DND-41 (cell line): ENCODE measurements around the gene ITLN2.
A peak's percentile ranks its signal among the peaks of the same experiment; 100 is the strongest.

ENCODE experiments used
- ATAC-seq: fragments of 200-7000 bp; cut with Tn5 transposase; 3 replicates; pipeline ENCODE4 v1.9.1; 2021; ENCODE audit warnings: low read depth; ENCODE audit not compliant: insufficient read depth
- DNase-seq: peaks from one replicate; pipeline ENCODE4 v3.0.0-alpha.2; 2020
- H2AFZ ChIP-seq: 2 replicates; pipeline ENCODE4 v1.6.0; 2012; ENCODE audit warnings: low read depth, low read length
- H3K27ac ChIP-seq: 2 replicates; pipeline ENCODE4 v1.5.1; 2012; ENCODE audit warnings: low read length, inconsistent platforms
- H3K27me3 ChIP-seq: fragments of 200-600 bp; sonication (generic); 2 replicates; pipeline ENCODE4 v1.6.0; 2012; ENCODE audit warnings: low read length, mild to moderate bottlenecking, inconsistent platforms; ENCODE audit not compliant: insufficient read depth, poor library complexity
- H3K36me3 ChIP-seq: 2 replicates; pipeline ENCODE4 v1.5.1; 2012; ENCODE audit warnings: low read length, inconsistent platforms; ENCODE audit not compliant: insufficient read depth
- H3K4me1 ChIP-seq: 2 replicates; pipeline ENCODE4 v1.5.1; 2012; ENCODE audit warnings: mild to moderate bottlenecking, low read length; ENCODE audit not compliant: insufficient read depth
- H3K4me2 ChIP-seq: 2 replicates; pipeline ENCODE4 v1.6.0; 2012; ENCODE audit warnings: mild to moderate bottlenecking, moderate library complexity, low read length, inconsistent platforms; ENCODE audit not compliant: insufficient read depth
- H3K4me3 ChIP-seq, 2 experiments: fragments of 200-600 bp in 1 of 2; shearing (Covaris generic) in 1 of 2; 2 replicates each; pipeline ENCODE4 v1.5.1; 2012 to 2016; ENCODE audit warnings: inconsistent platforms in 2 of 2, low read length in 2 of 2, mild to moderate bottlenecking in 2 of 2, low read depth in 1 of 2, moderate library complexity in 1 of 2
- H3K79me2 ChIP-seq: 2 replicates; pipeline ENCODE4 v1.6.0; 2012; ENCODE audit warnings: low read length, inconsistent platforms; ENCODE audit not compliant: insufficient read depth
- H3K9ac ChIP-seq: 2 replicates; pipeline ENCODE4 v1.6.0; 2012; ENCODE audit warnings: low read depth, mild to moderate bottlenecking, inconsistent platforms, low read length, moderate library complexity
- H3K9me3 ChIP-seq: 2 replicates; pipeline ENCODE4 v1.5.1; 2012; ENCODE audit warnings: low read length, moderate library complexity, mild to moderate bottlenecking, inconsistent platforms; ENCODE audit not compliant: insufficient read depth, severe bottlenecking
- H4K20me1 ChIP-seq: 2 replicates; pipeline ENCODE4 v1.6.0; 2012; ENCODE audit warnings: low read length; ENCODE audit not compliant: insufficient read depth
- EZH2 ChIP-seq: IDR thresholded peaks from 3 replicates; pipeline ENCODE4 v1.6.1; 2012; ENCODE audit warnings: borderline replicate concordance, low read depth, mild to moderate bottlenecking, moderate library complexity, low read length, inconsistent platforms; ENCODE audit not compliant: severe bottlenecking
- TF ChIP-seq, protein P1 (sequence below): IDR thresholded peaks from 2 replicates; pipeline ENCODE4 v1.5.1; 2012; ENCODE audit warnings: borderline replicate concordance, low read length, moderate library complexity, mild to moderate bottlenecking; ENCODE audit not compliant: poor library complexity, severe bottlenecking; ENCODE audit errors: extremely low read depth

ITLN2 gene

DNA sequence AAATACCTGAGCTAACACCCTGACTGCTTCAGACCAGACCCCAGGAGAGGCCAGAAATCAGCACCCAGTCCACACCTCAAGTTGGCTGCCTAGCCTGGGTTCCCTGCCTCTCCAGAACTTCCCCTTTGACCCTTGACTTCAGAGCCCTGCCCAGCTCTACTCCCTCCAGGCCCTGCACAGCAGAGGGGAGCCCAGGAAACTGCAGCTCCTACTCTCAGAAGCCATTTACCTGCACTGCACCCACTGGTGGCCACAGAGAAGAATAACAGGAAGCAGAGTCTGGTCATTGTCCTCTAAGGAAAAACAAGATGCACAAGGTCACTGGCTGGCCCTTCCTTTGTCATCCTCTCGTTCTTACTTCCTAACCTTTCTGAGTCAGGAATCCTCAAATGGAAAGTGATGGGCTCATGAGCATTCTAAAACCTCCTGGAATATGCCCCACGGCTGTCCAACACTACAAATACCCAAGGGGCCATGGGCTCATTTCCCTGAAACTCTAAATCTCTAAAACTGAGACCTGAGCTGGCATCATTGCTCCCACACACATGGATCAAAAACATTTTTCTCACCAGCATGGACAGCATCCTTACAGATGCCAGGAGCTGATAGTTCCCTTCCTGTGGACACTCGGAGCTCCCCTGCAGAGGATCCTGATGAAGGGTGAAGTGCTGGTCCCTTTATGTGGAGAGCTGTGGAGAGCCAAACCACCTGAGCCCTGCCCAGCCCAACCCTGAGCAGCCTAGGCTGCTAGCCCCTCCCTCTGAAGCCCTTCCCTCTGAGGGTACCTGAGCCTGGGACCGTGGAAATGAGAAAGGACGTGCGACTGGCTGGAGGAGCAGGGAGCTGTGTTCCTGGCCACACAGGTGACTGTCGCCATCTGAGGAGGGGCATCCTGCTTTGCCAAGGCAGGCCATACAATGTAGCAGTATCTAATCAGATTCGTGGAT, at the start of gene ITLN2:
Gene ITLN2, minus strand, starts transcription at position 652 of the 947 bp plus-strand sequence. Its CDS starts 68 bp downstream, at position 584.
- Histone ChIP-seq H3K9ac (no peak within 1 kb of the TSS), H3K4me1 (no peaks in the 10 kb centered on the region), H2AFZ (peak within 1 kb of the TSS; percentile 12; the same call in 1 of the 2 replicates), H4K20me1 (no peaks in the 10 kb centered on the region), H3K27me3 (no peaks in the 10 kb centered on the region), H3K4me2 (no peak within 1 kb of the TSS), H3K27ac (no peak within 1 kb of the TSS), H3K36me3 (no peaks in the 10 kb centered on the region), H3K9me3 (no peaks in the 10 kb centered on the region), H3K79me2 (no peaks in the 10 kb centered on the region), H3K4me3 (no peak within 1 kb of the TSS)
- DNase-seq: peak; percentile 65
- ATAC-seq: peak; percentile 80
- TF ChIP-seq EZH2: no peak
- TF ChIP-seq, protein P1, sequence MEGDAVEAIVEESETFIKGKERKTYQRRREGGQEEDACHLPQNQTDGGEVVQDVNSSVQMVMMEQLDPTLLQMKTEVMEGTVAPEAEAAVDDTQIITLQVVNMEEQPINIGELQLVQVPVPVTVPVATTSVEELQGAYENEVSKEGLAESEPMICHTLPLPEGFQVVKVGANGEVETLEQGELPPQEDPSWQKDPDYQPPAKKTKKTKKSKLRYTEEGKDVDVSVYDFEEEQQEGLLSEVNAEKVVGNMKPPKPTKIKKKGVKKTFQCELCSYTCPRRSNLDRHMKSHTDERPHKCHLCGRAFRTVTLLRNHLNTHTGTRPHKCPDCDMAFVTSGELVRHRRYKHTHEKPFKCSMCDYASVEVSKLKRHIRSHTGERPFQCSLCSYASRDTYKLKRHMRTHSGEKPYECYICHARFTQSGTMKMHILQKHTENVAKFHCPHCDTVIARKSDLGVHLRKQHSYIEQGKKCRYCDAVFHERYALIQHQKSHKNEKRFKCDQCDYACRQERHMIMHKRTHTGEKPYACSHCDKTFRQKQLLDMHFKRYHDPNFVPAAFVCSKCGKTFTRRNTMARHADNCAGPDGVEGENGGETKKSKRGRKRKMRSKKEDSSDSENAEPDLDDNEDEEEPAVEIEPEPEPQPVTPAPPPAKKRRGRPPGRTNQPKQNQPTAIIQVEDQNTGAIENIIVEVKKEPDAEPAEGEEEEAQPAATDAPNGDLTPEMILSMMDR: peak; percentile 82

DNA sequence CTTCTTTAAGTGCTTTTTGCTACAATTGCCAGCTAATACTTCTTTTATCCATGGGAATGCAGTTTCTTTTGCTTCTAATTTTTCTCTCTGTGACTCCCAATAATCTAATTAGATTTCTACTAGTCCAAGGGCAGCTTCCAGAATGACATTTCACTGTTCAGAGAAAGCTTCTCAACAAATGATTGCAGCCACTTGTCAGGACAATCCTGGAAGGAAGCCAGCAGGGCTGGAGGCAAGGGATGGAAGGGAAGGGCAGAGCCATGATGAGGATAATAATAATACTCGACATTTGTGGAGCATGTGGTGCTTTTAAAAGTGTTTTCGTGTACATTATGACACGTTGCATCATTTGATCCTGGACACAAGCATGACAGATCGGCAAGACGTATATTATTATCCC, 46.9 kb upstream of the ITLN2 start:
- no peaks in the 10 kb centered on the region for H3K79me2 ChIP-seq
- DNase-seq: no peak

DNA sequence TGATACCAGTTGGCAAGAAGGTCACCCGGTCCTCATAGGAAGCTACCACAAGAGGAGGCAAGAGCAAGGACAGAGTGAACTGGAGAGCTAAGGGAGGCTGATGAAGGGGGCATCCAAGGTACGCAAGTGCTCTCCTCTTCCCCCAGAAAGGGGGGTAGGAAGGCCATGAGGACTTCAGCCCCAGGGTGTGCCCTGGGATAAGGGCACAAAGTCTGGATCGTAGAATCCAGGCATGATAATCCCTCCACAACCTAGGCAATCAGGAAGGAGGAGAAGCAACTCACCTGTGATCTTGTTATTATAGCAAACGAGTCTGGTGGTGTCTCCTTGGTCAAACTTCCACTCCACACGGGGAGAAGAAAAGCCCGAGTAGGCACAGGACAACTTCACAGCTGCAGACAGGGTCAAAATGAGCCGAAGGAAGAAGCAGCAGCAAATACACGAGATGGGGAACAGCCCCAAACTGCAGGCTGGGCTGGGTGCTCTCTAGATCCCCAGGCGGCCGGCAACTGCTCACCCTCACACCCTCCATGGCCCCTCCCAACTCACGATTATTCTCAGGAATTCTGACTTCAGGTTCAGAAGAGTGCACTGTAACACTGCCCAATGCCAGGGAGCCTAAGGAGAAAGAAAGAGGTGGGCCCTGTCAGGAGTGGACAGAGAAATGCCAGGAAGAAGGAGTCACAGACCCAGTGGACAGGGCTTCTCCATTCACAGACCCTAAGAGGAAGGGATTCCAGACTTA, 46.3 kb upstream of the ITLN2 start:
- TF ChIP-seq, protein P1: no peak
- TF ChIP-seq EZH2: no peak
- no peak overlapping the region for H3K4me3 ChIP-seq
- H2AFZ ChIP-seq: no peak overlapping the region
- no peak overlapping the region for H3K9ac ChIP-seq
- H3K79me2 ChIP-seq: no peaks in the 10 kb centered on the region
- DNase-seq: no peak
- H4K20me1 ChIP-seq: no peaks in the 10 kb centered on the region
- no peak overlapping the region for H3K27ac ChIP-seq
- no peak for ATAC-seq
- H3K4me2 ChIP-seq: no peak overlapping the region
- H3K27me3 ChIP-seq: no peaks in the 10 kb centered on the region
- H3K36me3 ChIP-seq: peaks cover 8% of the 10 kb centered on the region; the same call in 1 of the 2 replicates
- H3K9me3 ChIP-seq: no peaks in the 10 kb centered on the region
- H3K4me1 ChIP-seq: no peaks in the 10 kb centered on the region

More for the DNA sequence above, 46.9 kb upstream of the ITLN2 start:
- Histone ChIP-seq H3K4me1 (no peaks in the 10 kb centered on the region), H3K27ac (no peak overlapping the region), H2AFZ (no peak overlapping the region), H3K27me3 (no peaks in the 10 kb centered on the region), H3K4me2 (no peak overlapping the region), H3K9ac (no peak overlapping the region), H4K20me1 (no peaks in the 10 kb centered on the region), H3K4me3 (no peak overlapping the region), H3K36me3 (peaks cover 8% of the 10 kb centered on the region; the same call in 1 of the 2 replicates), H3K9me3 (no peaks in the 10 kb centered on the region)
- TF ChIP-seq EZH2: no peak
- TF ChIP-seq, protein P1: no peak
- ATAC-seq: no peak
